ENCODE measurements around the gene EMC6.

DNA sequence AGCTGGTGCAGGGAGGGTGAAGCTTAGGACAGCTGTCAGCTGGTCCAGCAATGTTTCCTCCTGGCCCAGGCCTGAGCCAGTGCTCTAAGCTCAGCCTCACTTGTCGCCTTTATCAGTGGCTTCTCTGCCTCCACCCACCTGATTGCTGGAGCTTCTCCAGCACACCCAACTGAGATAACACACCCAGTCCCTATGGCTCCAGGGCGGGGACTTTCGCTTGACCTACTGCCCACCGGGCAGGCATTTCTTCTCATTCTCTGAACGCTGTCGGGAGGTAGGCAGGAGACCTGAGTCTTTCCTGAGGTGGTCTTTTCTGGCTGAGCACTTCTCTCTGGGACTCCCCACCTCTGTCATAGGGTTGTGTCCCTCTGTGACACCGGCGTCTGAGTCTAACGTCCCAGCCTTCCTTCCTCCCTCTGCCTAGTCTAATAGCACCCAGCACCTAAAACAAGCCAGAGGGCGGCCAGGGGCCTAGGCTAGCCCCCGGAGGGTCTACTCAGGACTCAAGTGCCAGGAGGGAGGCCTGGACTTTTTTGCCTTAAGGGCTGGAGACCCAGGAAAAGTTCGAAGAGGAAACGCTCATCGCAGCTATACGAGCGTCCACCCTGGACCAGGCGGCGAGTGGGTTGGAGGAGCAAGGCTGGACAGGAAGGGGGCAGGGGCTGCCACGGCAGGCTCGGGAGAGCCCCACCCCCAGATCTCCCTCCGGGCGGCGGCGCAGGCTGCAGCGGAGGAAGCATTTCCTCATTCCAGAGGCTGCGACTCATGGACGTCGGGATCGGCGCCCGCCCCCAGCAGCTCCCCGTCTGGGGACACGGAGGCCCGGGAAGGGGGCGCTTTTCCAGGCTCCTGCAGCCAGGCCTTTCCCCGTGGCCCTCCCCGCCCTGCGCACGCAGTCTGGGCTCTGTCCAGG lies 990 bp upstream of the EMC6 start:
- no peak for TF ChIP-seq EZH2 (IDR thresholded peaks at IDR 0.05; ENCODE audit: borderline replicate concordance, low read length)
- TF ChIP-seq, protein P1, sequence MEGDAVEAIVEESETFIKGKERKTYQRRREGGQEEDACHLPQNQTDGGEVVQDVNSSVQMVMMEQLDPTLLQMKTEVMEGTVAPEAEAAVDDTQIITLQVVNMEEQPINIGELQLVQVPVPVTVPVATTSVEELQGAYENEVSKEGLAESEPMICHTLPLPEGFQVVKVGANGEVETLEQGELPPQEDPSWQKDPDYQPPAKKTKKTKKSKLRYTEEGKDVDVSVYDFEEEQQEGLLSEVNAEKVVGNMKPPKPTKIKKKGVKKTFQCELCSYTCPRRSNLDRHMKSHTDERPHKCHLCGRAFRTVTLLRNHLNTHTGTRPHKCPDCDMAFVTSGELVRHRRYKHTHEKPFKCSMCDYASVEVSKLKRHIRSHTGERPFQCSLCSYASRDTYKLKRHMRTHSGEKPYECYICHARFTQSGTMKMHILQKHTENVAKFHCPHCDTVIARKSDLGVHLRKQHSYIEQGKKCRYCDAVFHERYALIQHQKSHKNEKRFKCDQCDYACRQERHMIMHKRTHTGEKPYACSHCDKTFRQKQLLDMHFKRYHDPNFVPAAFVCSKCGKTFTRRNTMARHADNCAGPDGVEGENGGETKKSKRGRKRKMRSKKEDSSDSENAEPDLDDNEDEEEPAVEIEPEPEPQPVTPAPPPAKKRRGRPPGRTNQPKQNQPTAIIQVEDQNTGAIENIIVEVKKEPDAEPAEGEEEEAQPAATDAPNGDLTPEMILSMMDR (IDR thresholded peaks at IDR 0.05; ENCODE audit: low read length): no peak

All from OCI-LY1 (cell line).